Measurements from ENCODE around the gene CD1E.
"Not testable (repeated sequence)": the region's sequence is repeated elsewhere in the genome, so short reads cannot be mapped to it uniquely, and the experiment has no call there.

Gene CD1E

GRCh38 chr1:158353303-158354075, at the start of gene CD1E:
CD1E (plus strand) TSS chr1:158353894; CDS start chr1:158353989, 95 bp downstream.
- DNase-seq (ENCODE audit: low read depth in 3 of 3), result no peak

DNA sequence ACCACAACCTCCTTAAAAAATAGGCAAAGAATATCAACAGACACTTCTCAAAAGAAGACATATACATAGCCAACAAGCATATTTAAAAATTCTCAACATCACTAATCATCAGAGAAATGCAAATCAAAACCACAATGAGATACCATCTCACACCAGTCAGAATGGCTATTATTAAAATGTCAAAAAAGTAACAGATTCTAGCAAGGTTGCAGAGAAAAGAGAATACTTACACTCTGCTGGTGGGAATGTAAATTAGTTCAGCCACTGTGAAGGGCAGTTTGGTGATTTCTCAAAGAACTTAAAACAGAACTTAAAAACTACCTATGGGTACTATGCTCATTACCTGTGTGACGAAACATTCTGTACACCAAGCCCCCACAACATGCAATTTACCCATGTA, 43.1 kb upstream of the CD1E start:
- no peak for DNase-seq (ENCODE audit: low read depth in 3 of 3)

GRCh38 chr1:158311066-158311465, 42.6 kb upstream of the CD1E start:
- DNase-seq (ENCODE audit: low read depth in 3 of 3), result no peak

GRCh38 chr1:158323866-158324265, 29.8 kb upstream of the CD1E start:
- DNase-seq (ENCODE audit: low read depth in 3 of 3), result no peak

- no peak for DNase-seq (ENCODE audit: low read depth in 3 of 3)
Observed at GRCh38 chr1:158324395-158324794, 29.3 kb upstream of the CD1E start.

DNA sequence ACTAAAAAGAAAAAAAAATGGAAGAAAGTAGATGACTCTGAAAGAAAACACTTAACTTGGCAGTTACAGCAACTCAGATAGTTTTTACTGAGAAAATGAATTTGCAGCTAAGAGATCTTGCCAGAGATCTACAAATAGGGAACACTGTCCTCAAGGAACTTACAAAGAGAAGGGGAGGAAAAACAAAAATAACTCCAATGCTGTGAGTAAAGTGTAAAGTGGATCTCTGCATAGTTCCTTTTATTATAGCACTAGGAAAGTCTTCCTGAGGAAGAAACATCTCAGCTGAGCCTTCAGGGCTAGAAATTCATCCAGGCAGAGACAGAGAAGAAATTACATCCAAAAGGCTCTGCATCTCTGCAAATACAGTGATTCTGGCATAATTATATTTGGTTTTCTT, 26.2 kb upstream of the CD1E start:
- DNase-seq (ENCODE audit: low read depth in 3 of 3), result no peak

DNA sequence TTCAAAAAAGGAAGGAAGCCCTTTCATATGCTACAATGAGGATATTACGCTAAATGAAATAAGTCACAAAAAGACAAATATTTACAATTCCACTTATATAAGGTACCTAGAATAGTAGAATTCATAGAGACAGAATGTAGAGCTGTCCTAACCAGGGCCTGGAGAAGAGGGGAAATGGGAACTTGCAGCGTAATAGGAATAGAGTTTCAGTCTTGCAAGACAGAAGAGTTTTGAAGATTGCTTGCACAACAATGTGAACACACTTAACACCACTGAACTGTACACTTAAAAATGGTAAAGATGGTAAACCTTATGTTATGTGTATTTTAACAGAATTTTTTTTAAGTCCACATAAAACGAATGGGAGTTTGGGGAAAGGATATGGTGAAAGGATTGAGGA, 25.3 kb upstream of the CD1E start:
- no peak for DNase-seq (ENCODE audit: low read depth in 3 of 3)

GRCh38 chr1:158329300-158329699, 24.4 kb upstream of the CD1E start:
- no peak for DNase-seq (ENCODE audit: low read depth in 3 of 3)

- no peak for DNase-seq (ENCODE audit: low read depth in 3 of 3)
Observed at GRCh38 chr1:158329733-158330132, 24.0 kb upstream of the CD1E start.

GRCh38 chr1:158330391-158331105, 23.1 kb upstream of the CD1E start:
- DNase-seq (ENCODE audit: low read depth in 3 of 3), result no peak

DNA sequence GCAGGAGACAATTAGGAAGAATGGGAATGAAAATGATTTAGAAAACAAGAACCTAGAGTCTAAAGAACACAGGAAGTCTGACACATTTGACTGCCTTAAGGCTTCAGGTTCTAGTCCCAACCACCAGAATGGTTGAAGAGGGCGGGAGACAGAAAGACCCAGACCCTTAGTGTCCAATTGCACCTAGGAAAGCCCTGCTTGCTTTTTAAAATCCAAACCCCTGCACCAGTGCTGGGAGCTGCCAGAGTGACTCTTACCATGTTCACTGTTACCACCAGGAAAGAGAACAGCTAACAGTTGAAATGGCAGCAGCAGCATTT, 22.6 kb upstream of the CD1E start:
- no peak for DNase-seq (ENCODE audit: low read depth in 3 of 3)

DNA sequence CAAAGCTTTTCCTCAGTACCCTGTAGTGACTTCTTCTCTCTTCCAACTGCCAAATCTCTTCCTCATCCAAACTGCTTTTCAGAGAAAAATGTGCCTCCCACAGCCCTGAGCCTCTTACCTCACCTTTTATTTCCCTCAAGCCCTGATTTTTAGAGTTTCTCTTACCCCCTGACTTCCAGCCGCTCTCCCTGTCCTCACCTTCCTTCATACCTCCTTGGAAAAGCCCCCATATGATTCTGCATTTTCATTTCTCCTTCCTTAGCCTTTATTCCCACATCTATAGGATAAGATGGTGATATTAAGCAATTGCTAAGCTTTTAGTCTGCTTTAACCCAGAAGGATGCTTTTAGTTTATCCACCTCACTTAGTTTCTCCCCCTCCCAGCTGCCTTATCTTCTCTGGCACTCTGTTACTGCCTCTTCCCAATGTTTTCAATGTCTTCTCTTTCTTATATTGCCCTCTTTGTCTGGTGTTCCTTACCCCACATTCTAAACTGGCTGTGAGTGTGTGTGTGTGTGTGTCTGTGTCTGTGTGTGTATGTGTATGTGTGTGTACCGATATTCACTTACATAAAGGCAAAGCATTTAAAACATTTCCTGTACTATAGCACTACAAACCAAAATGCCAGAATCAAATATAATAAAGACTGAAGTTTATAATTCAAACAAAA, 22.1 kb upstream of the CD1E start, which contains the start of gene CD1B:
Gene CD1B, minus strand, starts transcription at position 51 of the 670 bp plus-strand sequence. CDS start 108 bp downstream, outside the sequence.
- DNase-seq (ENCODE audit: low read depth in 3 of 3), result no peak

GRCh38 chr1:158333405-158334155, 20.1 kb upstream of the CD1E start:
- DNase-seq (ENCODE audit: low read depth in 3 of 3), result no peak

DNA sequence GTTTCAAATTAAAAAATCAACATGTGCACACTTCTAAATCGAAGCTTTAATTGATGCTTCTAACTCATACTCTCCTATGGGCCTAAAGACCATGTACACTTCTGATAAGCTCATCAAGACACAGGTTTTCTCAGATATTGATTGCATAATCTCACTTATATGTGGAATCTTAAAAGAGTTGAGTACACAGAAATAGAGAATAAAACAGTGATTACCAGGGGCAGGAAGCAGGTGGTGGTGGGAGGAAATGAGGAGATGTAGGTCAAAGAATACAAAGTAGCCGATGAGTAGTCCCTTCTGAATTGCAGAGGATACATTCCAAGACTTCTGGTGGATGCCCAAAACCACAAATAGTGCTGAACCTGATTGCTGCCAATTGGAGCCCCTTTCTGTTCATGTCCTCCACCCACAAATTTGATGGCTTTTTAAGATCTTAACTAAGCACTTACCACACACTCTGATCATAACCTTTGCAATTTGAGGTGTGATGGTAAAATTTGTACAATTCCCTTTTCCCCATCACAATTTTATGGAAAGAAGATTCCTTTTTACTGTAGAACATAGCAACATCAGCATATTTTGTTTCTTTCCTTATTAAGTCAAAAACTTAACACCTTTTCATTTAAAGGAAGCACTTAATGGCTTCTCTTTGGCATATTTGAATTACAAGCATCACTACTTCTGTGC, 19.0 kb upstream of the CD1E start:
- DNase-seq (ENCODE audit: low read depth in 3 of 3), result no peak

DNA sequence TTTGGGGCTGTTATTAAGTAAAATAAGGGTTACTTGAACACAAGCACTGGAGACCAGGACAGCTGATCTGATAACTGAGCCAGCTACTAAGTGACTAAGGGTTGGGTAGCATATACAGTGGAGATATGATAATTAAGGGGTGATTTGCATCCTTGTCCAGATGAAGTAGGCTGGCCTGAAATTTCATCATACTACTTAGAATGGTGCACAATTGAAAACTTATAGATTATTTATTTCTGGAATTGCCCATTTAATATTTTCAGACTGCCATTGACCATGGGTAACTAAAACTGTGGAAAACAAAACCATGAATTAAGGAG, 18.5 kb upstream of the CD1E start:
- DNase-seq (ENCODE audit: low read depth in 3 of 3), result no peak

DNA sequence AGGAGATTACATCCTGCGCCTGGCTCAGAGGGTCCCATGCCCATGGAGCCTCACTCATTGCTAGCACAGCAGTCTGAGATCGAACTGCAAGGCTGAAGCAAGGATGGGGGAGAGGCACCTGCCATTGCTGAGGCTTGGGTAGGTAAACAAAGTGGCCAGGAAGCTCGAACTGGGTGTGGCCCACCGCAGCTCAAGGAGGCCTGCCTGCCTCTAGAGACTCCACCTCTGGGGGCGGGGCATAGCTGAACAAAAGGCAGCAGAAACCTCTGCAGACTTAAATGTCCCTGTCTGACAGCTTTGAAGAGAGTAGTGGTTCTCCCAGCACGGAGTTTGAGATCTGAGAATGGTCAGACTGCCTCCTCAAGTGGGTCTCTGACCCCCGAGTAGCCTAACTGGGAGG, 17.3 kb upstream of the CD1E start:
- DNase-seq (ENCODE audit: low read depth in 3 of 3), result not testable (repeated sequence)

DNA sequence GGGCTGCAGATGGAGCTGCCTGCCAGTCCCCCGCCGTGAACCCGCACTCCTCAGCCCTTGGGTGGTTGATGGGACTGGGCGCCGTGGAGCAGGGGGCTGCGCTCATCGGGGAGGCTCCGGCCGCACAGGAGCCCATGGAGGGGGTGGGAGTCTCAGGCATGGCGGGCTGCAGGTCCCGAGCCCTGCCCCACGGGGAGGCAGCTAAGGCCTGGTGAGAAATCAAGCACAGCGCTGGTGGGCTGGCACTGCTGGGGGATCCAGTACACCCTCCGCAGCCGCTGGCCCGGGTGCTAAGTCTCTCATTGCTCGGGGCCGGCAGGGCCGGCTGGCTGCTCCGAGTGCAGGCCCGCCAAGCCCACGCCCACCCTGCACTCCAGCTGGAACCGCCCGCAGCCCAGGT, 4.7 kb upstream of the CD1E start:
- not testable (repeated sequence) for DNase-seq (ENCODE audit: low read depth in 3 of 3)

DNA sequence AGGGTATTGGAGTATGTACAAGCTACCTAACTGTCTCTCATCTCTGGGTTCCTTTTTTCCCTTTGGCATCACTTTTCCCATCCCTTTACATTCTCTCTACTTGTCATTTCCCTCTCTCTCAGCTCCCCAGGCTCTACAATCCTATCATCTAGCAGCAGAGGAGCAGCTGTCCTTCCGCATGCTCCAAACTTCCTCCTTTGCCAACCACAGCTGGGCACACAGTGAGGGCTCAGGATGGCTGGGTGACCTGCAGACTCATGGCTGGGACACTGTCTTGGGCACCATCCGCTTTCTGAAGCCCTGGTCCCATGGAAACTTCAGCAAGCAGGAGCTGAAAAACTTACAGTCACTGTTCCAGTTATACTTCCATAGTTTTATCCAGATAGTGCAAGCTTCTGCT, 561 bp downstream of the CD1E start:
- DNase-seq (ENCODE audit: low read depth in 3 of 3), result no peak

GRCh38 chr1:158355773-158356285, 2.1 kb downstream of the CD1E start:
- DNase-seq (ENCODE audit: low read depth in 3 of 3), result no peak

DNA sequence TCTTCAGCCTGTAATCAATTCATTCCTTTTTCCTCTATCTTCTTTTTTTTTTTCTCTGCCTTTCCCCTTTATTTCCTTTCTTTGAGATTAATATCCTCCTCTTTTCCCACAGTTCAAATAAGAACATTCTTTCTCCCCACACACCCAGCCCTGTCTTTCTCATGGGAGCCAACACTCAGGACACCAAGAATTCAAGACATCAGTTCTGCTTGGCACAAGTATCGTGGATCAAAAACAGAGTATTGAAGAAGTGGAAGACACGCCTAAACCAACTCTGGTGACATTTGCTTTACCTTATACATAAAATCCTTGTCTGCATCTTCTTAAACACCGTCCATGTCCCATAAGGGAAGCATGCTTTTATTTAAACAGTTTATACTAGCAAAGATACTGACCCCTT, 2.9 kb downstream of the CD1E start:
- DNase-seq (ENCODE audit: low read depth in 3 of 3), result no peak

- no peak for DNase-seq (ENCODE audit: low read depth in 3 of 3)
Observed at GRCh38 chr1:158357441-158357840, 3.7 kb downstream of the CD1E start.
